Neural progenitor cell (in vitro differentiated cells): Measurements from ENCODE around the gene CALN1.

Source experiments
- CTCF ChIP-seq: fragments of 200-600 bp; sonication (generic); IDR thresholded peaks from 2 replicates; pipeline ENCODE4 v1.5.1; 2017; ENCODE audit warnings: antibody characterized with exemption, mild to moderate bottlenecking
- EZH2 ChIP-seq: fragments of 200-600 bp; sonication (generic); IDR thresholded peaks from 2 replicates; pipeline ENCODE4 v1.6.1; 2017; ENCODE audit warnings: antibody characterized with exemption, mild to moderate bottlenecking, moderate library complexity

- TF ChIP-seq EZH2 (no peak), CTCF (no peak)
These were observed 85.3 kb downstream of the CALN1 start for GRCh38 chr7:72326811-72327210.
